Left ventricle myocardium inferior (tissue), 1 donor: ENCODE measurements around the gene ARRB1. TPM values are rescaled to one million over a fixed set of nuclear protein-coding genes. Genes with fewer than 3 reads are reported as not detected.

Experiments used
- DNase-seq: peaks from one replicate; pipeline ENCODE4 v3.0.0-alpha.2; 2020
- H3K27ac ChIP-seq: fragments of 200-600 bp; replicated peaks from 2 replicates; pipeline ENCODE4 v1.8.0; 2021
- H3K27me3 ChIP-seq: fragments of 200-600 bp; 2 replicates; pipeline ENCODE4 v1.8.0; 2021; ENCODE audit warnings: low read depth
- H3K36me3 ChIP-seq: fragments of 200-600 bp; 2 replicates; pipeline ENCODE4 v1.8.0; 2021
- H3K4me1 ChIP-seq: fragments of 200-600 bp; 2 replicates; pipeline ENCODE4 v1.8.0; 2021
- H3K4me3 ChIP-seq: fragments of 200-600 bp; 2 replicates; pipeline ENCODE4 v1.8.0; 2021; ENCODE audit warnings: mild to moderate bottlenecking, moderate library complexity
- H3K9me3 ChIP-seq: fragments of 200-600 bp; replicated peaks from 2 replicates; pipeline ENCODE4 v1.8.0; 2021
- CTCF ChIP-seq: fragments of 200-600 bp; IDR thresholded peaks from 2 replicates; pipeline ENCODE4 v1.8.0; 2021; ENCODE audit warnings: antibody characterized with exemption, mild to moderate bottlenecking, borderline replicate concordance
- intact Hi-C: fragments of 100-400 bp; cut with micrococcal nuclease; formaldehyde crosslinking; loops from one replicate; pipeline ENCODE4 v1.11.0; 2022
- total RNA-seq: library from RNA; stranded (reverse); fragmentation: NEBNext Ultra II Directional; extraction: Animal tissue kit (Norgen Biotek cat#: 25700); gene quantifications from one replicate; pipeline ENCODE4 v1.2.1, GENCODE V29; 2021
- donor health status: DM: no; HTN: yes; CAD: no; lungs with severe emphysema.

The ARRB1 gene
- total RNA-seq, 1 donor from 2014 or later = 25.9 TPM

GRCh38 chr11:75272821-75273301 lies 78.6 kb downstream of the ARRB1 start:
- peaks cover 93% of the 10 kb centered on the region for H3K36me3 ChIP-seq
- no peaks in the 10 kb centered on the region for H3K27me3 ChIP-seq
- intact Hi-C loops = no loop called here

GRCh38 chr11:75272391-75272790 lies 79.1 kb downstream of the ARRB1 start:
- DNase-seq = no peak
- Histone ChIP-seq H3K4me3 (no peak overlapping the region), H3K27me3 (no peaks in the 10 kb centered on the region), H3K36me3 (peaks cover 88% of the 10 kb centered on the region), H3K27ac (no peak overlapping the region), H3K9me3 (no peaks in the 10 kb centered on the region), H3K4me1 (peaks cover 7% of the 10 kb centered on the region)
- intact Hi-C loops = no loop called here
- TF ChIP-seq CTCF = no peak

More at GRCh38 chr11:75272821-75273301, 78.6 kb downstream of the ARRB1 start:
- no peaks in the 10 kb centered on the region for H3K9me3 ChIP-seq
- peaks cover 7% of the 10 kb centered on the region for H3K4me1 ChIP-seq
- no peak for TF ChIP-seq CTCF
- no peak overlapping the region for H3K27ac ChIP-seq
- no peak overlapping the region for H3K4me3 ChIP-seq
- DNase-seq = no peak

GRCh38 chr11:75271730-75272129 lies 79.7 kb downstream of the ARRB1 start:
- Histone ChIP-seq H3K9me3 (no peaks in the 10 kb centered on the region), H3K36me3 (peaks cover 86% of the 10 kb centered on the region), H3K4me3 (no peak overlapping the region), H3K27me3 (no peaks in the 10 kb centered on the region), H3K4me1 (peaks cover 7% of the 10 kb centered on the region), H3K27ac (no peak overlapping the region)
- TF ChIP-seq CTCF = no peak
- intact Hi-C loops = no loop called here
- DNase-seq = peak; percentile 9

- Histone ChIP-seq H3K4me1 (peaks cover 7% of the 10 kb centered on the region), H3K4me3 (no peak overlapping the region), H3K36me3 (peaks cover 79% of the 10 kb centered on the region), H3K27me3 (no peaks in the 10 kb centered on the region), H3K9me3 (no peaks in the 10 kb centered on the region), H3K27ac (no peak overlapping the region)
- peak; percentile 3 for DNase-seq
- peak; percentile 17 for TF ChIP-seq CTCF
- intact Hi-C loops = no loop called here
These were observed 80.5 kb downstream of the ARRB1 start for GRCh38 chr11:75270896-75271418.

GRCh38 chr11:75269896-75270295 lies 81.6 kb downstream of the ARRB1 start:
- Histone ChIP-seq H3K4me1 (peaks cover 7% of the 10 kb centered on the region), H3K27me3 (no peaks in the 10 kb centered on the region), H3K4me3 (no peak overlapping the region), H3K36me3 (peaks cover 72% of the 10 kb centered on the region), H3K27ac (no peak overlapping the region), H3K9me3 (no peaks in the 10 kb centered on the region)
- TF ChIP-seq CTCF = no peak
- intact Hi-C loops = no loop called here
- DNase-seq = no peak
